K562 (cell line): ENCODE results near the gene BAD. TPM values are rescaled to one million over a fixed set of nuclear protein-coding genes. Genes with fewer than 3 reads are reported as not detected.

Source experiments
- ASH1L ChIP-seq: fragments of 450-650 bp; IDR thresholded peaks from 2 replicates; pipeline ENCODE4 v1.6.1; 2018; ENCODE audit warnings: borderline replicate concordance, mild to moderate bottlenecking, low read depth; ENCODE audit not compliant: partially characterized antibody
- ATF1 ChIP-seq, 2 experiments: fragments of 450-650 bp in 1 of 2; IDR thresholded peaks; 2 replicates each; pipeline ENCODE4 v1.6.1; 2016; ENCODE audit warnings: missing compliant biosample characterization in 1 of 2, missing genetic modification characterization in 1 of 2
- PURB ChIP-seq: sonication (generic); formaldehyde crosslinking; IDR thresholded peaks from 2 replicates; pipeline ENCODE4 v1.9.0; 2021; ENCODE audit warnings: low read depth, mild to moderate bottlenecking, missing genetic modification reagents
- PYGO2 ChIP-seq: fragments of 450-650 bp; IDR thresholded peaks from 2 replicates; pipeline ENCODE4 v1.6.1; 2016; ENCODE audit warnings: mild to moderate bottlenecking, missing genetic modification characterization, moderate library complexity, missing compliant biosample characterization
- SRF ChIP-seq, 2 experiments: fragments of 250-450, 450-650 bp in 1 of 2; sonication (Bioruptor Pico) in 1 of 2; sonication (generic) in 1 of 2; formaldehyde crosslinking; IDR thresholded peaks; 2 replicates each; pipeline versions ENCODE4 v1.5.0 to v1.5.1; 2020 to 2022; ENCODE audit warnings: mild to moderate bottlenecking in 1 of 2, missing genetic modification reagents in 1 of 2
- TEAD4 ChIP-seq, 2 experiments: sonication (generic) in 1 of 2; formaldehyde crosslinking in 1 of 2; IDR thresholded peaks; 2 replicates each; pipeline versions ENCODE4 v1.6.1 to v1.8.0; 2012 to 2022; ENCODE audit warnings: borderline replicate concordance in 1 of 2, inconsistent platforms in 1 of 2, low read length in 1 of 2, mild to moderate bottlenecking in 1 of 2, missing genetic modification reagents in 1 of 2
- UBTF ChIP-seq, 2 experiments: IDR thresholded peaks; 2 replicates each; pipeline ENCODE4 v1.6.1; 2012; ENCODE audit warnings: improper control_type of control experiment in 2 of 2, low read depth in 2 of 2, low read length in 2 of 2, borderline replicate concordance in 1 of 2
- YY1 ChIP-seq, 3 experiments: IDR thresholded peaks; 2 replicates each; pipeline ENCODE4 v1.6.1; 2011; ENCODE audit warnings: low read length in 2 of 3, mild to moderate bottlenecking in 2 of 3, moderate library complexity in 2 of 3, borderline replicate concordance in 1 of 3, control low read depth in 1 of 3, low read depth in 1 of 3; ENCODE audit not compliant: insufficient read depth in 3 of 3, insufficient replicate concordance in 2 of 3, control insufficient read depth in 1 of 3, insufficient read length in 1 of 3; ENCODE audit errors: extremely low read depth in 1 of 3
- ZBTB17 ChIP-seq: fragments of 450-650 bp; formaldehyde crosslinking; IDR thresholded peaks from 2 replicates; pipeline ENCODE4 v1.4.0; 2020; ENCODE audit warnings: mild to moderate bottlenecking
- ZBTB7A ChIP-seq: IDR thresholded peaks from 2 replicates; pipeline ENCODE4 v1.6.1; 2011; ENCODE audit warnings: low read depth, mild to moderate bottlenecking, low read length, moderate library complexity, borderline replicate concordance; ENCODE audit not compliant: control insufficient read depth
- ZNF324 ChIP-seq: fragments of 250-450 bp; sonication (Bioruptor Pico); IDR thresholded peaks from 2 replicates; pipeline ENCODE4 v1.4.0; 2020; ENCODE audit warnings: mild to moderate bottlenecking
- ZNF707 ChIP-seq: fragments of 250-450 bp; sonication (Bioruptor Pico); conservative IDR thresholded peaks from 2 replicates; pipeline ENCODE4 v1.8.0; 2022; ENCODE audit warnings: inconsistent platforms, mild to moderate bottlenecking, moderate library complexity
- ZNF79 ChIP-seq: fragments of 250-450 bp; sonication (Bioruptor Pico); IDR thresholded peaks from 2 replicates; pipeline ENCODE4 v1.4.0; 2020; ENCODE audit warnings: low read depth, mild to moderate bottlenecking, moderate library complexity
- polyA plus RNA-seq, 8 experiments: library from polyadenylated mRNA; depleted of rRNA in 4 of 8; stranded (reverse) in 5 of 8; unstranded in 3 of 8; fragments of >200 nt; fragmentation: Nextera tagmentation in 2 of 8; fragmentation: Illumina TruSeq in 1 of 8; extraction: Ambion mirVana in 2 of 8; extraction: Trizol in 1 of 8; gene quantifications; 2 replicates each; pipeline versions ENCODE4 v1.2.1 to v1.2.3, GENCODE V29; 2011 to 2014; ENCODE audit warnings: inconsistent platforms in 1 of 8, missing spikeins in 1 of 8
- total RNA-seq, 7 experiments: library from RNA; depleted of rRNA in 6 of 7; stranded (reverse); fragments of >200 nt in 6 of 7; fragmentation: Illumina TruSeq in 2 of 7; extraction: Trizol in 2 of 7; gene quantifications; 2 replicates each; pipeline versions ENCODE4 v1.2.1 to v1.2.3, GENCODE V29; 2011 to 2021; ENCODE audit warnings: low replicate concordance in 1 of 7
- TF ChIP-seq, protein P1 (sequence below): sonication (generic); formaldehyde crosslinking; IDR thresholded peaks from 2 replicates; pipeline ENCODE4 v1.8.0; 2022; ENCODE audit warnings: mild to moderate bottlenecking, missing genetic modification reagents

Gene BAD
- total and polyA plus RNA-seq, 9 of the 15 experiments (the other 6 are each of a cell fraction or from before 2014, with no cell fraction given): 0.61 to 45.6 (median 11.8) TPM

- TF ChIP-seq UBTF (IDR thresholded peaks at IDR 0.05; ENCODE audit: borderline replicate concordance in 1 of 2, low read depth in 2 of 2, low read length in 2 of 2): peak; percentile 37 to 49; a peak in 1 of 4 replicates
- peak; percentile 7; the same call in 1 of the 2 replicates for TF ChIP-seq ZBTB7A
- no peak for TF ChIP-seq ATF1 (CRISPR knock-in tag; IDR thresholded peaks at IDR 0.05)
- no peak for TF ChIP-seq ATF1 (tag; IDR thresholded peaks at IDR 0.05)
- TF ChIP-seq ZNF79 (CRISPR knock-in tag): 0 out of 2 replicates have a peak, but pooled peaks have one; percentile 23
- no peak for TF ChIP-seq PURB (CRISPR knock-in tag)
- TF ChIP-seq, protein P1, sequence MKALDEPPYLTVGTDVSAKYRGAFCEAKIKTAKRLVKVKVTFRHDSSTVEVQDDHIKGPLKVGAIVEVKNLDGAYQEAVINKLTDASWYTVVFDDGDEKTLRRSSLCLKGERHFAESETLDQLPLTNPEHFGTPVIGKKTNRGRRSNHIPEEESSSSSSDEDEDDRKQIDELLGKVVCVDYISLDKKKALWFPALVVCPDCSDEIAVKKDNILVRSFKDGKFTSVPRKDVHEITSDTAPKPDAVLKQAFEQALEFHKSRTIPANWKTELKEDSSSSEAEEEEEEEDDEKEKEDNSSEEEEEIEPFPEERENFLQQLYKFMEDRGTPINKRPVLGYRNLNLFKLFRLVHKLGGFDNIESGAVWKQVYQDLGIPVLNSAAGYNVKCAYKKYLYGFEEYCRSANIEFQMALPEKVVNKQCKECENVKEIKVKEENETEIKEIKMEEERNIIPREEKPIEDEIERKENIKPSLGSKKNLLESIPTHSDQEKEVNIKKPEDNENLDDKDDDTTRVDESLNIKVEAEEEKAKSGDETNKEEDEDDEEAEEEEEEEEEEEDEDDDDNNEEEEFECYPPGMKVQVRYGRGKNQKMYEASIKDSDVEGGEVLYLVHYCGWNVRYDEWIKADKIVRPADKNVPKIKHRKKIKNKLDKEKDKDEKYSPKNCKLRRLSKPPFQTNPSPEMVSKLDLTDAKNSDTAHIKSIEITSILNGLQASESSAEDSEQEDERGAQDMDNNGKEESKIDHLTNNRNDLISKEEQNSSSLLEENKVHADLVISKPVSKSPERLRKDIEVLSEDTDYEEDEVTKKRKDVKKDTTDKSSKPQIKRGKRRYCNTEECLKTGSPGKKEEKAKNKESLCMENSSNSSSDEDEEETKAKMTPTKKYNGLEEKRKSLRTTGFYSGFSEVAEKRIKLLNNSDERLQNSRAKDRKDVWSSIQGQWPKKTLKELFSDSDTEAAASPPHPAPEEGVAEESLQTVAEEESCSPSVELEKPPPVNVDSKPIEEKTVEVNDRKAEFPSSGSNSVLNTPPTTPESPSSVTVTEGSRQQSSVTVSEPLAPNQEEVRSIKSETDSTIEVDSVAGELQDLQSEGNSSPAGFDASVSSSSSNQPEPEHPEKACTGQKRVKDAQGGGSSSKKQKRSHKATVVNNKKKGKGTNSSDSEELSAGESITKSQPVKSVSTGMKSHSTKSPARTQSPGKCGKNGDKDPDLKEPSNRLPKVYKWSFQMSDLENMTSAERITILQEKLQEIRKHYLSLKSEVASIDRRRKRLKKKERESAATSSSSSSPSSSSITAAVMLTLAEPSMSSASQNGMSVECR: no peak
- no peak for TF ChIP-seq ZNF324 (CRISPR knock-in tag)
- TF ChIP-seq SRF (CRISPR knock-in tag; IDR thresholded peaks at IDR 0.05): no peak
- TF ChIP-seq PYGO2 (tag): no peak
- TF ChIP-seq TEAD4 (IDR thresholded peaks at IDR 0.05; ENCODE audit: low read length): no peak
- TF ChIP-seq TEAD4 (CRISPR knock-in tag; IDR thresholded peaks at IDR 0.05; ENCODE audit: borderline replicate concordance): no peak
- TF ChIP-seq ZNF707: 0 out of 2 replicates have a peak, but pooled peaks have one; percentile 24
- TF ChIP-seq YY1 (IDR thresholded peaks at IDR 0.05; ENCODE audit: borderline replicate concordance in 1 of 3, control insufficient read depth in 1 of 3, extremely low read depth in 1 of 3, insufficient read depth in 3 of 3, insufficient read length in 1 of 3, insufficient replicate concordance in 2 of 3, low read depth in 1 of 3, low read length in 2 of 3): peak in 1 of 3 experiments; percentile 6
- TF ChIP-seq ASH1L: no peak
- no peak for TF ChIP-seq ZBTB17
These were observed 16.2 kb downstream of the BAD start (continued) for GRCh38 chr11:64268025-64268892.
